ENCODE data around the gene LACTBL1. TPM values are rescaled to one million over a fixed set of nuclear protein-coding genes. Genes with fewer than 3 reads are reported as not detected.

Gene LACTBL1
- total RNA-seq, 1 donor from 2014 or later, result not detected

DNA sequence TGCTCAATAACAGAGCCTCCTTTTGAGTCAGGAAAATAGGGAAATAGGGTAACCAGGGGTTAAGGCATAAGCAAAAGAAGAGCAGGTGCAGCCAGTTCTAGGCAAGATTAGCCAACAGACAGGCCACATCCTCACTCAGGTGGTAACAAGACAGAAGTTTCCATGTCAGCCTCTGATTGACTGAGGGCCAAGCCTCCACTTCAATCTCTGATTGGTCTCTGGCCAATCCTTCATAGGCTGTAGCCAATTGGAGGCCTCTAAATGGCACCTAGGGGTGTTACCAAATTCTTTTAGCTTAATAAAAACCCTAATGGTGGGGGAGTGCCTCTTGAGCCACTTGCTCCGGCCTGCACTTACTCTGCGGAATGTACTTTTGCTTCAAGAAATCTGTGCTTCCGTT, 37.2 kb downstream of the LACTBL1 start:
- Histone ChIP-seq H3K36me3 (ENCODE audit: control insufficient read depth, insufficient read depth, low read length) (no peaks in the 10 kb centered on the region), H3K27me3 (ENCODE audit: control insufficient read depth, insufficient read depth, low read length) (no peaks in the 10 kb centered on the region), H3K4me3 (ENCODE audit: low read depth, low read length) (no peak overlapping the region)
- no peak for DNase-seq (ENCODE audit: low read depth)
- TF ChIP-seq, protein P1, sequence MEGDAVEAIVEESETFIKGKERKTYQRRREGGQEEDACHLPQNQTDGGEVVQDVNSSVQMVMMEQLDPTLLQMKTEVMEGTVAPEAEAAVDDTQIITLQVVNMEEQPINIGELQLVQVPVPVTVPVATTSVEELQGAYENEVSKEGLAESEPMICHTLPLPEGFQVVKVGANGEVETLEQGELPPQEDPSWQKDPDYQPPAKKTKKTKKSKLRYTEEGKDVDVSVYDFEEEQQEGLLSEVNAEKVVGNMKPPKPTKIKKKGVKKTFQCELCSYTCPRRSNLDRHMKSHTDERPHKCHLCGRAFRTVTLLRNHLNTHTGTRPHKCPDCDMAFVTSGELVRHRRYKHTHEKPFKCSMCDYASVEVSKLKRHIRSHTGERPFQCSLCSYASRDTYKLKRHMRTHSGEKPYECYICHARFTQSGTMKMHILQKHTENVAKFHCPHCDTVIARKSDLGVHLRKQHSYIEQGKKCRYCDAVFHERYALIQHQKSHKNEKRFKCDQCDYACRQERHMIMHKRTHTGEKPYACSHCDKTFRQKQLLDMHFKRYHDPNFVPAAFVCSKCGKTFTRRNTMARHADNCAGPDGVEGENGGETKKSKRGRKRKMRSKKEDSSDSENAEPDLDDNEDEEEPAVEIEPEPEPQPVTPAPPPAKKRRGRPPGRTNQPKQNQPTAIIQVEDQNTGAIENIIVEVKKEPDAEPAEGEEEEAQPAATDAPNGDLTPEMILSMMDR (IDR thresholded peaks at IDR 0.05; ENCODE audit: insufficient read depth, low read length, poor library complexity, severe bottlenecking), result no peak

DNA sequence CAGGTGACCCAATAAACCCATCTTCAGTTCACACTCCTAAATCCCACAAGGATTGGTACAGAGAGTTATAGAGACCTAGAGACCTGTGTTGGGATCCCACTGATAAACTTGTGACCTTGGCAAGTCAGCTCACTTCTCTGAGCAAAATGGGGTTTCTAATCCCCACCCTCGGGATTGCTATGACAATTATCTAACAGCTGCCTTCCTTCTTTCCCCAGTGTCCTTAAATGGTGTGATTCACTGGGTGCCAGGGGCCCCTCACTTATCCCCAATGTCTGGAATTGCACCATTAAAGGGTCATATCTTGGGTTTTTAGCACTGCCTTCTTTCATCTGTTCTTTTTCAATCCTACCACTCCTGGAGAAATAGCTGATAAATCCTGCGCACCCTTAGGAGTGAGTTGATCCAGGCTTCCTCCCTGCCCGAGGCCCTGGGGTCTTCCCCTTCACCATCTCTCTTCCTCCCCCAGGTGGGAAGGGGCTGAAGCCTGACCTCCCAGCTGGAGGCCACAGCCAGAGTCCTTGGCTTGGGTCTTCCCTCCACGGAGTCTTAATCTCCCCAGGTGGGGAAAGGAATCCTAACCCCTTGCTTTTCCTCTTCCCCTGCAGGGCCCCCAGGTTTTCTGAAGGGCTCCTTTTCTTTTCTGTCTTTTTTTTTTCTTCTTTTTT, 39.7 kb downstream of the LACTBL1 start:
- no peaks in the 10 kb centered on the region for H3K27me3 ChIP-seq (ENCODE audit: control insufficient read depth, insufficient read depth, low read length)
- no peak overlapping the region for H3K4me3 ChIP-seq (ENCODE audit: low read depth, low read length)
- no peak for DNase-seq (ENCODE audit: low read depth)
- H3K36me3 ChIP-seq (ENCODE audit: control insufficient read depth, insufficient read depth, low read length), result no peaks in the 10 kb centered on the region
- TF ChIP-seq, protein P1 (IDR thresholded peaks at IDR 0.05; ENCODE audit: insufficient read depth, low read length, poor library complexity, severe bottlenecking), result no peak

DNA sequence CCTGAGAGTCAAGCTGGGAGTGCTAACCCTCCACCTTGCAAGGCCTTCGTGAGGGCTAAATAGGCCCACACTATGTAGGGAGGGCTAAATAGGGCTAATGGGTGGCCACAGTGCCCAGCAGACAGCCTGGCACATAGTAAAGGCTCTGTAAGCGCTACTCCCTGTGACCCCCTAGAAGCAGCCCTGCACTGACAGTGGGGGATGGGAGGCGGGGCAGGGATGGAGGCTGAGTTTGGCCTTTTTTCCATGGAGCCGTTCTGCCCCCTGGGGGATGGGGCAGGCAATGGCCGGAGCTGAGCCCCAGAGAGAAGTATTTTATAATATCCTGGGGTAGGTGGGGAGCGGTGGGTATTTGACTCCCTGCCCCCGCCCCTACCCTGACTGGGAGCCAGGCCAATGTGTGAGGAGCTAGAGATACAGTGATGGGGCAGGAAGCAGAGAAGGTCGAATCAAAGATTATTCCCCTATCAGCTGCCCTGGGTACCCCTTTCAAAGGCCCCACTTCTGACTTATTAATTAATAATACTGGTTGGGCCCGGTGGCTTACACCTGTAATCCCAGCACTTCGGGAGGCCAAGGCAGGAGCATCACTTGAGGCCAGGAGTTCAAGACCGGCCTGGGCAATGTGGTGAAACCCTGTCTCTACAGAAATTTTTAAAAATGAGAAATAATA, 42.3 kb downstream of the LACTBL1 start:
- TF ChIP-seq, protein P1 (IDR thresholded peaks at IDR 0.05; ENCODE audit: insufficient read depth, low read length, poor library complexity, severe bottlenecking), result peak; percentile 90
- no peak for DNase-seq (ENCODE audit: low read depth)
- Histone ChIP-seq H3K36me3 (ENCODE audit: control insufficient read depth, insufficient read depth, low read length) (no peaks in the 10 kb centered on the region), H3K27me3 (ENCODE audit: control insufficient read depth, insufficient read depth, low read length) (peaks cover 3% of the 10 kb centered on the region), H3K4me3 (ENCODE audit: low read depth, low read length) (no peak overlapping the region)

DNA sequence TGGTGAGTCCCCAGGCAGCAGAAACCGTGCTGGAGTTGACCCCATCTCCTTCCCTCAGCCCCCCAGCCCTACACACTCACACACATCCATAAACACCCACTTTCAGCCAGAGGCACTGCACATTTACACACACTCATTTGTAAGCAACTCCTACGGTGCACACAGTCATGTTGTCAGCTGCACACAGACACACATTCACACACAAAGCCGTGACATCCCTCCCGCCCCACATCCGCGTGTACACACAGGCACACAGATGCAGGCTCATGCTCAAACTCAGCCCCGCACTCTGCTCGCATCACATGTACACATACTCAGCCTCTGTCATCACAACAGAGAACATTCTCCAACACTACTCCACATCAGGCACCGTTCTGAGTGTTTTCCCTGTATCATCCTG, 47.6 kb downstream of the LACTBL1 start:
- no peak overlapping the region for H3K4me3 ChIP-seq (ENCODE audit: low read depth, low read length)
- no peaks in the 10 kb centered on the region for H3K36me3 ChIP-seq (ENCODE audit: control insufficient read depth, insufficient read depth, low read length)
- TF ChIP-seq, protein P1 (IDR thresholded peaks at IDR 0.05; ENCODE audit: insufficient read depth, low read length, poor library complexity, severe bottlenecking), result no peak
- peaks cover 3% of the 10 kb centered on the region for H3K27me3 ChIP-seq (ENCODE audit: control insufficient read depth, insufficient read depth, low read length)
- no peak for DNase-seq (ENCODE audit: low read depth)

DNA sequence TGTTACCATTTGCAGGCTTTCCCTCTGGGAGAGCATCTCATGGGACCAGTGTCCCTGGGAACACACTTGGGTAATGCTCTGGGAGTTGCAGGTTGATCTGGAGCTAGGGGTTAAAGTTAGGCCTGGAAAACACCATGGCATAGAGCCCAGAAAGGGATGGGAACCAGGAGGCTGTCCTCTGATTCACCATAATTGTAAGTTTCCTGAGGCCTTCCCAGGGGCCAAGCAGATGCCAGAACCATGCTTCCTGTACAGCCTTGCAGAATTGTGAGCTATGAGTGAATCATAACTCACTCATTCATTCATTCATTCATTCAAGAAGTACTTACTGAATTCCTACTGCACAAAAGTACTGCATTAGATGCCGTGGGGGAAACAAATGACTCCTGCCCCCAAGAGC, 50.0 kb downstream of the LACTBL1 start:
- DNase-seq (ENCODE audit: low read depth), result no peak
- TF ChIP-seq, protein P1 (IDR thresholded peaks at IDR 0.05; ENCODE audit: insufficient read depth, low read length, poor library complexity, severe bottlenecking), result no peak

More for the DNA sequence above, 50.0 kb downstream of the LACTBL1 start:
- Histone ChIP-seq H3K4me3 (ENCODE audit: low read depth, low read length) (no peak overlapping the region), H3K27me3 (ENCODE audit: control insufficient read depth, insufficient read depth, low read length) (peaks cover 3% of the 10 kb centered on the region), H3K36me3 (ENCODE audit: control insufficient read depth, insufficient read depth, low read length) (no peaks in the 10 kb centered on the region)

Measured in kidney epithelial cell (primary cell).